ENCODE data around the gene MYADML2. TPM values are rescaled to one million over a fixed set of nuclear protein-coding genes. Genes with fewer than 3 reads are reported as not detected.

MYADML2 gene
- total and polyA plus RNA-seq, 10 of the 15 experiments (the other 5 are each of a cell fraction or from before 2014, with no cell fraction given) = not detected

- intact Hi-C loops (cut with micrococcal nuclease; ENCODE audit: unreplicated experiment) = no loop called here
- Histone ChIP-seq H3K79me2 (ENCODE audit: control insufficient read depth, insufficient read depth, low read length) (no peaks in the 10 kb centered on the region), H3K4me3 (no peak overlapping the region), H4K20me1 (ENCODE audit: control insufficient read depth, insufficient read depth) (no peaks in the 10 kb centered on the region), H3K27me3 (replicated peaks in 1 of 2; ENCODE audit: control insufficient read depth in 2 of 2, insufficient read depth in 2 of 2, low read length in 1 of 2) (peaks cover 8 to 20% of the 10 kb centered on the region in 2 experiments), H3K4me2 (ENCODE audit: control insufficient read depth, insufficient read depth) (peak overlapping the region; percentile 74; the same call in 1 of the 2 replicates), H3K9me3 (replicated peaks; ENCODE audit: control insufficient read depth, insufficient read depth, low read length) (no peaks in the 10 kb centered on the region), H3K36me3 (ENCODE audit: control insufficient read depth in 2 of 2, insufficient read depth in 2 of 2, low read length in 1 of 2) (no peaks in the 10 kb centered on the region), H2AFZ (ENCODE audit: control insufficient read depth, low read depth, low read length) (peak overlapping the region; percentile 39), H3K4me1 (ENCODE audit: control insufficient read depth, insufficient read depth, low read length) (no peaks in the 10 kb centered on the region), H3K27ac (ENCODE audit: control insufficient read depth, insufficient read depth) (no peak overlapping the region), H3K9ac (ENCODE audit: control insufficient read depth, insufficient read depth, low read length) (no peak overlapping the region)
- SMC1A ChIA-PET (ENCODE audit: uncharacterized antibody, unreplicated experiment) = interaction anchor here (0.6 to 1.3 kb wide), 6 partner anchors 14 to 233 kb away, joined by 4 to 8 read pairs (median 4); partner anchors contain the start of genes CENPX and LRRC45
- in situ Hi-C loops (cut with MboI) = no loop called here
- FAIRE-seq (no peak), DNase-seq (ENCODE audit: low read depth, low spot score) (no peak), ATAC-seq (peak; percentile 6; the same call in 2 of the 3 replicates)
- BruUV-seq (replicated peaks) = no TSS peak
- POLR2A ChIA-PET = interaction anchor here (1.0 to 1.6 kb wide), 2 partner anchors 61 to 70 kb away, joined by 3 to 8 read pairs; no protein-coding TSS in a partner anchor
- TF ChIP-seq IKZF1 (conservative IDR thresholded peaks at IDR 0.05) (peak; percentile 12; the same call in 1 of the 2 replicates), SP1 (IDR thresholded peaks at IDR 0.05; ENCODE audit: low read depth, low read length) (no peak), SUZ12 (IDR thresholded peaks at IDR 0.05; ENCODE audit: unreplicated experiment) (peak; percentile 70)
- TF ChIP-seq, protein P1, sequence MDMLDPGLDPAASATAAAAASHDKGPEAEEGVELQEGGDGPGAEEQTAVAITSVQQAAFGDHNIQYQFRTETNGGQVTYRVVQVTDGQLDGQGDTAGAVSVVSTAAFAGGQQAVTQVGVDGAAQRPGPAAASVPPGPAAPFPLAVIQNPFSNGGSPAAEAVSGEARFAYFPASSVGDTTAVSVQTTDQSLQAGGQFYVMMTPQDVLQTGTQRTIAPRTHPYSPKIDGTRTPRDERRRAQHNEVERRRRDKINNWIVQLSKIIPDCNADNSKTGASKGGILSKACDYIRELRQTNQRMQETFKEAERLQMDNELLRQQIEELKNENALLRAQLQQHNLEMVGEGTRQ (IDR thresholded peaks at IDR 0.05; ENCODE audit: borderline replicate concordance, low read depth, low read length) = no peak
- WGBS (ENCODE audit: insufficient coverage, insufficient replicate concordance, low lambda C conversion rate, missing lambda C conversion rate) = 27% methylated on average over 64 of the region's 98 CpGs
- RAD21 ChIA-PET (ENCODE audit: unreplicated experiment) = interaction anchor here (1.0 to 3.0 kb wide), 13 partner anchors 8 to 203 kb away, joined by 3 to 68 read pairs (median 4); partner anchors contain the start of genes CENPX, DCXR, LRRC45 and RAC3
- CTCF ChIA-PET = interaction anchor here (0.7 to 2.3 kb wide), 18 partner anchors 7 to 195 kb away, joined by 3 to 89 read pairs (median 4); partner anchors contain the start of genes CENPX, DCXR, LRRC45 and MAFG
These were observed 13.3 kb upstream of the MYADML2 start for GRCh38 chr17:81960130-81960958.

All from GM12878 (cell line).